HPDE6-E6E7 (cell line): ENCODE data around the gene RARB.

Source experiments
- DNase-seq: peaks from one replicate; pipeline ENCODE4 v3.0.0; 2011; ENCODE audit warnings: missing footprints; ENCODE audit errors: extremely low spot score

The RARB gene

DNA sequence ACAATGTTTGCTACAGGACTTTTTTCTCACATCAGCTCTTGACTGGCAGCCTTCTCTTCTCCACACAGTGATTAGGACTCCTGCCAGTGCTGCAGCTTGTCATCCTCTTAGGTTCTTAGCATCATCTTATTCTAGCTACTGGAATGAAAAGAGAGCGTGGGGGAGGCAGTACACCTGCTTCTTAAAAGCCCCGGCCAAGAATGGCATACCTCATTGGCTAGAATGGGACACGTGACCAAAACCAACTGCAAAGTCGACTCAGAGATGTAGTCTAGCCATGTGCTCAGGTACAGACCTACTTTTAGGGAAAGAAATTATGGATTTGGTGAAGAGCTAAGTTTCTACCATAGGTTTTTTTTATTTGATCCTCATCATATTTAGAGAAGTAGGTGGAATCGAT, 44.1 kb downstream of the RARB start:
- DNase-seq: no peak

DNA sequence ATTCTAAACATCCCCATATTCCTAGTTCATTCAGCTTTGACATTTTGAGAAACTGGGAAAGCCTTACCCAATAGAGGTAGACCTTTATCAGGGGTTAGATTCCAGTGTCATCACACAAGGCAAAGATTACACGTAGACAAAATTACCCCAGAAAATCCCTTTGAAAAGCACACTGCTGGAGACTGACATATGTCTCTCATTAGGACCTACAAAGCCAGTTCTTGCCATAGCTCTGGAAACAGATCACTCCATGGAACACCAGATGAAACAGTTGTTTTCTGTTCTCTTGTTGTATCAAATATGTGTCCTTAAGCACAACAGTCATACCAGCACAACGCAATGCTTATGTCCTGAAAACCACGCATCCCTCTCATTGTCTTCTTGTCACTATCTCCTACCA, 44.7 kb downstream of the RARB start:
- no peak for DNase-seq

DNA sequence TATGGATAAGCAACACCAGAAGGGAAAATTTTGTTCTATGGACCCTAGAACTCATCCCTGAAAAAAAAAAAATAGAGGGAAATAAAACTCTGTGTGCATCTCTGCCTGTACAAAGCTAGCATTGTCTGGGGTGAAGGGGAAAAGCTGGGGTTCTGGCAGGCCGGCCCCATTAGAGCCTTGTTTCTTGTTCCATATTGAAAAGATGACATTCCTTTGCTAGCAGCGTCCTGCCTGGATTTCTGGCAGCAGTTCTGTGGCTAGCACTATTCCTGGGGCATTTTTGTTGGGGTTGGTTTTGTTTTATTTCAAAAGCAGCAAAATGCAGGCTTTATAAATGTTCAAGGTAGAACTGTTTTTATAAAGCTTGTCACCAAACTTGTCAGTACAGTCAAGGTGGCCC, 45.2 kb downstream of the RARB start:
- DNase-seq: no peak

DNA sequence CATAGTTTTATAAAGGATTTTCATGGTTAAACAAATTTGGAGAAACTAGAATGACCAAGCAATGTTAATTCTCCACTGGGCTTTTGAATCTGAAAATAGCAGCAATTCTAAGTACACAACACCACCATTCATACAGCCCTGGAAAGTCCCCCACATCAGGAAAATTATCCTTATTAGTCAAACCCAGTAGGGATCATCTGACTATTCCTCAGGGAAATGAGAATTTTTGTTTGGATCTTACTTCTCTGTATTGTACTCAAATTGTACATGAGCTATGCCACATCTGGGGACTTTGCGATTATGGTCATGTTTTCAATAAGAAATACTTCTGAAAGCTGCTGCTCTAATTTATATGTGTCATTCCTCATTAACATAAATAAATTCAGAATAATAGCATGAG, 46.0 kb downstream of the RARB start:
- DNase-seq: no peak

DNA sequence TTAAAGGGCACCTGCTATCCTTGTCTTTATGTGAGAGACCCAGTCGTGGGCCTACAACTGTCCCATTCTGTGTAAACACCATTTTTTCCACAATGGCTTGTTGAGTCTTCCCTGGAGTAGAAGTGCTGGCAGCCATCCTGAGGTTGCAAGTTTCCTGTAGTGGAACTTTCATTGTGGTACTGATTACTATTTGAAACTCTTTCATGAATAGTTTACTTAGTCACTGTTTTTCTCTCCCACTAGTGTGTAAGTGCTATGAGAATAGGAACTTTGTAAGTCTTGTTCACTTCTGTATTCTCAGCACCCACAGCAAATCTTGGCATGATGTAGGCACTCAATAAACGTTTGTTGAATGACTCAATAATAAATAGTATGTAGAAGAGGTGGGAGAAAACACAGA, 48.6 kb downstream of the RARB start:
- no peak for DNase-seq

DNA sequence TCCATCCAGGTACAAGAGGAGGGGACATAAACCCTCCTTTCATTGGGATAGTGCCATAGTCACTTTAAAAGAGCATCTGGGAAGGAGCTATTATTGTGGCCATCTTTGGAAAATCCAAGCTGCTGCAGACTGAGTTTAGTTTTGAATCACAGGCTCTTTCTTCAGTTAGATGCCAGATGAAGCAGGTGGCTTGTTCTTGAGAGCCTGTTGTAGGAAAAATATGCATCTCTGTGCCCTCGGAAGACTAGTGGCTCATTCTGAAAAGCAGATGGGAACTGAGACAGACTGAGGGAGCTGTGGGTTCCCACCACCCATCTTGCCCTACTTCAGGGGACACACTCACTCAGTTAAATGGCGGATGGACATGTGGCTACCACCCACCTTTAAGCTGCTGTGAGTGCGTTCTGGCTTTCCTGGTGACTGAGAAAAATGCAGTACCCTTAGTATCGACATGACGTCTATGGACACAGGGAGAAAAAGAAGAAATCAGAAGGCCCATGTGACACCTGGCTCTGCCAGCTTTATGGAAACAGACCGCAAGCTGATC, 50.2 kb downstream of the RARB start:
- DNase-seq: no peak

DNA sequence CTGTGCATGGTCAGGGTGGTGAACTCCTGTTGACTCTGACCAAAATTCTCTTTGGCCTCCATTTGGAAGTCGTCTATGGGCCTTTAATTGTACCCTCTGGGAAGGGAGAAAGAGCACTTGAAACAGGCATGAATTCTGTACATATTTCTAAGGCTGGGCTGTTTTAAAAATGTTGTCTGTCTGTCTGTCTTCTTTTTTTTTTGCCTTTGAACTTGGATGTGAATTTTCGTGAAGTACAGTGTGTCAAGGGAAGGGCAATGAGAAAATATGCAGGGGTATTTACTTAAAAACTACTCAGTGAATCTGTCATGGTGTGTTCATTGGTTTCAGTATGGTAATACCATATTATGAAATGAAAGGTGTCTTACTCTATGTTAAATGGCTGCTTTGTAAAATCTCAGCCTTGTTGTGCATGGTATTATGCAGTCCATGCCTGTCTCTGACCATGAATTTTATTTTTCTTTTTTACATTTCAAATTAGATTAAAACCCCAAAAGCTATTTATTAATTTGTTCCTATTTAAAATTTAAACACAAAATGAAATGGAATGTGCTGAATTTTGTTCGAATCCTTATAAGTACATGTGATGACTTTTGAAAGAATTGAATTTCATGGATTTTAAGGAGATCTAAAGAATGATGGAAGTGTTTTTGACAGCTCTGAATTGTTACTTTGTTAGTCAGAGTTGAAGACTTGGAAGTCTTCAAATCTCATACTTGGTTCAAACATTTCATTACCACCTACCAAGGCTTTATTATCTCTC, 51.1 kb downstream of the RARB start:
- no peak for DNase-seq

DNA sequence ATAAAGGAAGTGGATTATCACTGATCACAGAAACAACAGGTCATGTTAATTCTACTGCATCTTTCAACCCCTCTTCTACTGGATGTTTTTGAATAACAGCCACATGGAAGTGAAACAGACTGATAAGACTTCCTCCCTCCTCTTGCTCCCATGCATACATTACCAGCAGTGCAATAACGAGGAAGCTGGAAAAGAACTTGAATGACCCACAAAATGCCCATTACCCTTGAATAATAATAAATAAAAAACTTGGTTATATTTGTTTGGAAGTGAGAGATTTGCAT, 51.6 kb downstream of the RARB start:
- no peak for DNase-seq

DNA sequence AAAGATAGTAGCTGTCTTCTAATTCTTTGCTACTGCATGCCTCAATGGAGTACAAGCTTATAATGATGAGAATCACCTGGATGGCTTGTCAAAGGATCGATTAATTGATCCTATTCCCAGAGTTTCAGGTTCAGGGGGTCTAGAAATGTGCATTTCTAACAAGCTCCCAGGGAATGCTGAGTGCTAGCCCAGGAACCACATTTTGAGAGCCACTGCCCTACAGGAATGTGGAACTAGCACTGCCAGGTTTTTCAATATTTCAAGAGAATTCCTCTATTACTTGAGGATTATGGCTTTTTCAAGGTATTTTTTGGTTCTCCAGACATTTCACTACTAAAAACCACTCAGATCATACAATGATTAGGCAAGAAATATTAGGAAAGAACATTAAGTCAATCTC, 52.7 kb downstream of the RARB start:
- no peak for DNase-seq

DNA sequence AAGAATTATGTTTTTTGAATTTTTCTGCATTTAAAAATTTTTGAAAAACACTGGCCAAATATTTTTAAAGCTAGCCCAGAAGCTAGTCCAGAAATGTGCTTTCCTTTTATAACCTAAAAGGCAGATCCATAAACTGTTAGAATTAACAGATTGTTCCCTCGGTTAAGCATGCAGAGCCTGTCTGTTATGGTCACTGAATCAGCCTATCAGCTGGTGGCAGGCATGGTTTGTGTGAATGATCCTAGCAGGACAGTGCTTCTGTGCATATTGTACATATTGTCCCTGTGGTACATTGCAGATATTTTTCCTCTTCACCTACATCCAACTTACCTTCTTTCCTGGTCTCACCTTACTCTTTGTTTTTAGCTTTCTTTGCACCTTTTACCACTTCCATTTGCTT, 53.3 kb downstream of the RARB start:
- no peak for DNase-seq

DNA sequence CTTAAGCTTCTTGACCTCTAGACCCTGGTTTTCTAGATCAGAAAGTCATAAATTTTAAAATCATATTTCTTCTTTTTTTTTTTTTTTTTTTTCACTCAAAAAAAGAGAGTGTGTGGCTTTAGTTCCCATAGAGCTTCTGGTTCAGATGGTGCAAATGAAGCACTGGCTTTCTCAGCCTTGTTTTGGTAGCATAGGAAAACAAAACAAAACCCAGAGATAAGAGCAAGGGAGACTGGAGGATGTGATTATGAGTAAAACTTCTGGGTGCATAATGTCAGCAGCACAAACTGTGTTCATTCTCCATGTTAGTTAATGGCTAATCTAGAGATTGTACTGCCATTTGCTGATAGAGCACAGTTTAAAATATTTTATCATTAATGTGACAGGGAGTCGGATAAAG, 55.4 kb downstream of the RARB start:
- DNase-seq: no peak

DNA sequence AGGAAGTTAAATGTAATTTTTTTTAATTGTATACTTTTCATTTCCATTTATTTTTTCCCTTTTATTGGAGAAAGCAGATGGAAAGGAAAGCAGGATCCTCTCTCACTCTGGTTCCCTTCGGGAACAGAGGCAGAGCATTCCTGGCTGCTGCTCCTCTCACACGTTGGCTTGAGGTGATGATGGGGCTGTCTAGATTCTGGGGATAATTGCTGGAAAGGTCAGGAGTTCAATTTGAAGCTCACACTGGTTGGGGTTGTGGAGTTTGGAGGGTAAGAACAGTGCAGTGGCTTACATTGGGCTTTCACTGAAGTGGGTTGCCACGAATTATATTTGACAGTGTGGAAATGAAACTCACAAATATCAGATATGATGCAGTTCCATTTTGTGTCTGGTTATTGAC, 57.6 kb downstream of the RARB start:
- no peak for DNase-seq

DNA sequence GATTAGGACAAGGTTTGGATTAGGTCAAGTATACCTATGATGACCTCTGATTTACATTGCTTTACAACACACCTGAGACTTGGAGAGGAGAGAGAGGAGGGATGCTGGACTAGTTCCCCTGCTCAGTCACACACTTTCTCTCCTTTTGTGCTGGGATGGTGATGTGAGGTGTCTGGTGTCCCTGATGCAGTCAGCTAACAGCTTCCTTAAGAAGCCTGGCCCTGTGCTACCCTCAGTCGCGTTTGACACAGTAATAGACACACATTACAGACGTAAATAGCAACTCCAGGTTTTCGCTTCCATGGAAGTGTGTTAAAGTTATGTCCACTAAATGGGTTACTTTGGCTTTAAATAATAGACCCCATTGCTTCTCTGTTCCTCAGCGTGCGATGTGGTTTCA, 58.9 kb downstream of the RARB start:
- DNase-seq: no peak

DNA sequence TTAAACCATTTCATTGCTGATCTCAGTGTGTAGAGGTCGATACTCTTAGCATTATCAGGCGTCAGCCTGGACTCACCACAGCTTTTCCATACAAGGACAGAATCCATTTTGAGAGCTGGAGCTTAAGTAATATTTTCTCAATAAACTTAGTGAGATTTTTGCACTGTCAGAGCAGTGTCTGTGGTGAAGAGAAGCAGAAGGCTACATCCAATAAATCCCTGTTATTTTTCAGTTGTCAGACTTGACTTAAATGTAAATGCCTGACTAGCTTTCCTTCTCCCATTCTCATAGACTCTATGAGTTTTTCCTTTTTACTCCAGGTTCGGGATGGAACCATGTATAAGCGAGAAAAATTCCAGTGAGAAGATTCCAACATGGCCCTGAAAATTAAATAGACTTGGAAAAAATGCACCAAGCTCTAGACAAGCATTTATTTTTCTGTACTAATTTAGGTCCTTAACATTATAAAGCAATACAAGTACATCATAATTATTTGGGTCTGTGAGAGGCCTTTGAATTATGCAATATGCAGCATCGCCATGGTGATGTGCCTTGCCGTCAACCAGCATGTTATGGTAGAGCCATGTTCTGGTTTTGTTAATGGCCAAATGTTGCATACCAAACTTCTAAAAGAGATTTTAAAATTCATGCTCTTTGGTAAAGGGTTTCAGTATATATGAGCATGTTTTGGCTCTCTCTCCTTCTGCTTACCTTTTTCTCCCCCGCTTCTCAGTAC, 62.0 kb downstream of the RARB start:
- DNase-seq: no peak

DNA sequence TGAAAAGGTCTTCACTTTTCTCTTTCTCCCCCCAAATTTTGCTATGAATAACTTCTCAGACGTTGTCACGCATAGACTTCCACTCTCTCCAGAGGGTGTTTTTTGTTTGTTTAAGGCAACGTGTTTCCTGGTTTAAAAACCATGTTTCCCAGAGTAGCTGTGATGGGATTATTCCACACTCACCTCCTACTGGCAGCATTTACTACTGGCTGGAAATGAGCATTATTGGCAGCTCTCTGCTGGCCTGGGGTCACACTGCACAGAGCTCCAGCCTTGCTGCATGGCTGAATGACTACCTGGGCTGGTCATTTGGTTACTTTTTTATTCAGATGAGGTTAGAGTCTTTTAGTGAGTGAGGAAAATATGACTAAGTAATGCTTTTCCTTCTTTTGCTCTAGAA, 65.2 kb downstream of the RARB start:
- DNase-seq: no peak

DNA sequence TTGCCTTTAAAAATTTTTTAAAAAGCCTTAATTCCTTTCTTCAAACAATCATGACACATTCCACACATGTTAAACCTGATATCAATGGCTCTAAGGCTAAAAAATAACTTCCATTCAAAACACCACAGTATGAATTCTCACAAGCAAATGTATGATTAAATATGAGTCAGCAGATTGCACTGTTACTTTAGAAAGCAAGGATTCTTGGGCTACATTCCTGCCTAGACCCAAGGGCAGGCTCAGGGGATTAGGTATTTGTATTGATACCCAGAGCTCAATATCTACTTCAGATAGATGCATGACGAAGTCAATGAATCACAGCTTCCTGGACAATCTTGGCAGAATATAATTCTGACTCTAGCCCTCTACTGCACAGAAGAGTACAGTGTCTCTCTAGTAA, 65.7 kb downstream of the RARB start:
- no peak for DNase-seq

DNA sequence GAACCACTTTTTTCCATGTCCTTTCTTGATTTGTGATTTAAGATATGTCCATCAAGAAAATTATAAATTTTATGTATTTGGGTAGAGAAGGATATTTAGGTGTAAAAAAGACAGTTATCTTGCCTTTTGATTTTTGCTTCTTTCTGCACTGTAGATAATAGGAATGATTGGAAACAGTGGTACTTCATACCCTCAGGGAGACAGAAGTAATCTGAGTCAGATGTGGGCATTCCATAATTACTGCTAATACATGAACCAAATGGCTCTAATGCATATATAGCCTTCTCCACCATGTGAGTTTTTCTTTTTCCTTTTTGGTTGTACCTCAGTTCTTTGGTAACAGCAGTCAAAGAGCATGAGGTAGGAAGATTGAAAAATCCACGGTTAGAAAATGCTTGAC, 67.2 kb downstream of the RARB start:
- no peak for DNase-seq

DNA sequence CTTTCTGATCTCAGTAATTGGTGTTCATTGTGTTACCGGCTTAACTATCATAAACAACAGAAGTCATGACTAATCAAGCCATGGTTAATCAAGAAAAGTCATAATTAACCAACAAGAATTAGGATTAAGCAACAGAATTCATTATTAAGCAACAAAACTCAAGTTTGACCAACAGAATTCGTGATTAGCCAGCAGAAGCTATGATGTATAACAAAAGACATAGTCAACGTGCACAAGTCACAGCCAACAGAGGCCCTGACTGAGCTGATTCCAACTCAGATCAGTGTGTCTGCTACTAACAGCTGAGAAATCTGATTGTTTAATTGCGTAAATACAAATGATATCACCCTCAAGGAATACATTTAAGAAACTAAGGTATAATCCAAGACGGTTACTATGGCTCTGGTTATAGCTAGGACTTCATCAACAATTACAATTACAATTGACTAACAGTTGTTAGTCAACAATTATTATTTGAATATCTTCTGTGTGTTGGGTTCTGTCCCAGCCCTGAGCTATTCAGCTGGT, 67.7 kb downstream of the RARB start:
- DNase-seq: no peak

DNA sequence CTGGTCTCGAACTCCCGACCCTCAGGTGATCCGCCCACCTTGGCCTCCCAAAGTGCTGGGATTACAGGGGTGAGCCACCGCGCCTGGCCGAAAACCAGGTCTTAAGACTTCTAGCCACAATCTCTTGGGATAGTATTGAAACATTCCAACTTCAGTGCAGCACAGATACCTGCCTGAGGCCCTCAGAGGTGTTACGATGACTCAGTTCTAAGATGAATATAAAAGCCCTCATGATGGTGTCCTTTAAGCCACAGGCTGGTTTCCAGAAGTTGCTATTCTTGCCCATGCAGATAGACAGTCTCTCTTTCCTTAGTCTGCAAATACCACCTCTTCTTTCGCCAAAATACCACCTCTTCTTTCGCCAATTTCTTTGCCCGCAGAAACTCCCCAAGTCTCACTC, 69.0 kb downstream of the RARB start:
- no peak for DNase-seq

DNA sequence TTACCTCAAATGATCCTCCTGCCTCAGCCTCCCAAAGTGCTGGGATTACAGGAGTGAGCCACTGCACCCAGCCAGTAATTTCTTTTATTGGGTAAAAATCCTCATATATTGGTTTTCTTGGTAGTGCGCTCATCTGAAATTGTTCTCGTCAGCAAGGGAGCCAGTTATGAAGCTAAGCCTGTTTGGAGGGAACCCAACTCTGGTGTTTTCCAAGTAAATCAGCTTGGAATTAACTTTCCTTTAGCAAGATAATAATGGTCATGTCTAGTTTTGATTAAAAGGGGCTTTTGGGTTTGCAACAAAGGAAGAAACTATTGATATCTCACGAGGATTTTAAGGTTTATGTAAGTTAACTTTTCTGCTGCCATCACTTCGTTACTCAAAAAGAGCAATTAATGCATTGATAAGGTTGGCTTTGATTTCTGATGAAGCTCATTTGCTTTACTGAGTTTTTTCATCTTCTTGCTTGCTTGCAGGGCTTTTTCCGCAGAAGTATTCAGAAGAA, 72.7 kb downstream of the RARB start:
- no peak for DNase-seq

DNA sequence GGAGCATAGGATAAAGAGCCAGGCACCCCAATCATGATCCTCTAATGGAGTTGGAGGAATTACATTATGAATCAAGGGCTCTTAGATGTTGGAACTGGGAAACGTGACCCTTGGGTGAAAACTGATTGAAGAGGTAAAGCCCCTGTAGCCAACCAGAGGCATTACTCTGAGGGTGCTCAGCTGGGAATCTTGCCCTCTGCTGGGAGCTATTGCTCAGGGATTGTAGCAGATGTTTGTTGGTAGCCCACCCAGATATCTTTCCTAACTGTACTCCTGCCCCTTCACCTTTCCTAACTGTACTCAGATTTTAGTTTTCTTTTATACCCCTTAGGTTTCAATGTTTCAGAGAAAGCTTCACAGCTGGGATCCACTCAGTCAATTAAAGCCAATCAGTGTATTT, 74.2 kb downstream of the RARB start:
- DNase-seq: no peak

DNA sequence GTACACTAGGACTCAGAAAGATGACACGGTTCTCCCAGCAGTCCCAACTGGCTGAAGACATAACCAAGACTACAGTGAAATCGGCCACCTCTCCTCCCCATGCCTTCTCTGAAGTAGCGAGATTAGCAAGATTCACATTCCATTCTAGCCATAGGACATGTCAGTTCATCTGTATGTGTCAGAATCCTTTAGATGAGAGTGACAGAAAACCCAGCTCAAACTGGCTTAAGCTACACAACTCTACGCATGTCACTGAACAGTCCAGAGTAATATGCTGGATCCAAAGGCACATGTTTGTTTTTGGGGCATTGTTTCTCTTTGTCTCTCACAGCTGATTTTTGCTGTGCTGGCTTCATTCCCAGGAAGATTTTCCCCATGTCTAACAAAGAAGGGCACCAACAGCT, 75.8 kb downstream of the RARB start:
- no peak for DNase-seq

DNA sequence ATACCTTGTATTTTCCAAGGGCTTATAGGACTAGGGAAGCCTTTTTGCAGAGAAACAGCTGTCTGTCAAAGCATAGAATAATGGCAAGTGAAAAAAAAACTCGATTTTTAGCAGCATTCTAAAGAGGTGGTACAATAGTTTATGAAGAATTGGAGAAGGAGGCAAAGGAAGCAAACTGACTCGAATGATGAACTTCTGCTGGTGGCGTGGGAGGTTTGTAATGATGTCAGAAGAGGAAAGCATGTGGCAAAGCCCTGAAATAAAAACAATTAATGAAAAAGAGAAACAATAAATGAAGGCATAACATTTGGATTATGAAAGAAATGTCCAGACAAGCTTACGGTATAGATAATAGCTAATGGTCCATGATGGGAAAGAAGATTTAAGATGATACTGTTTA, 77.5 kb downstream of the RARB start:
- DNase-seq: no peak
